ENCODE data around the gene ACOT13.
"Not testable (repeated sequence)": the region's sequence is repeated elsewhere in the genome, so short reads cannot be mapped to it uniquely, and the experiment has no call there.

Gene ACOT13

DNA sequence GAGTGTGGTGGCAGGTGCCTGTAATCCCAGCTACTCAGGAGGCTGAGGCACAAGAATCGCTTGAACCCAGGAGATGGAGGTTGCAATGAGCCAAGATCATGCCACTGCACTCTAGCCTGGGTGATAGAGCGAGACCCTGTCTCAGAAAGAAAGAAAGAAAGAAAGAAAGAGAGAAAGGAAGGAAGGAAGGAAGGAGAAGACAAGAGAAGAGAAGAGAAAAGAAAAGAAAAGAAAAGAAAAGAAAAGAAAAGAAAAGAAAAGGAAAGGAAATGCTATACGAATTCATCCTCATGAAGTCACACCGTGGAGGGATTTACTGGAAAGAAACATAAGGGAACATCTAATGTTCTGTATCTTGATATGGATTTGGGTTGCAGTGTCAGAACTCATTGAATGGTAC lies 67.8 kb downstream of the ACOT13 start:
- DNase-seq, result not testable (repeated sequence)

DNA sequence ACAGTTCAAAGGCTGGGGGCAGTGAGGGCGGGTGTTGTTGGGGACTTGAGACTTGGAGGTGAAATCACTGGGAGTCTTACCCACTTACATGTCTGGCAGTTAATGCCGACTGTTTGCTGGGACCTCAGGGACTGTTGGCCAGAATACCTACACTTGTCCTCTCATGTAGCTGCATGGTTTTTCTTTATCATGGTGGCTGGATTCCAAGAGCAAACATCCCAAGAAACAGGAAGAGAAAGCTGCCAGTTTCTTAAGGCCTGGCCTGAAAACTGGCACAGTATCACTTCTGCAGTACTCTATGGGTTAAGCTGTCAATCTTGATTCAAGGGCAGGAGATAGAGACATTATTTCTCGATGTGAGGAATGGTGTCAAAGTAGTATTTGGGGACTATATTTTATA lies 71.9 kb downstream of the ACOT13 start:
- DNase-seq, result no peak

DNA sequence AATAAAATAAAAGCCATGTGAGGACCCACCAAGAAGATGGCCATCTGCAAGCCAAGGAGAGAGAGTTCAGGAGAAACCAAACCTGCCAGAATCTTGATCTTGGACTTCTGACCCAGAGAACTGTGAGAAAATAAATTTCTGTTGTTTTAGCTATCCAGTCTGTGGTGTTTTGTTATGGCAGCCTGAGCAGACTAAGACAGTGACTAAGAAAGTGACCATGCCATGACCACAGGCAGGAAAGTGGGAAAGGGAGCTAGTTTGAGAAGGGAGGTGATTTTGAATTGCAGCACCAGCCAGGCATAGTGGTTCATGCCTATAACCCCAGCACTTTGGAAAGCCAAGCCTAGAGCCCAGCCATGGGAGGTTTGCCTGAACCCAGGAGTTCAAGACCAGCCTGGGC lies 74.0 kb downstream of the ACOT13 start:
- DNase-seq, result no peak

DNA sequence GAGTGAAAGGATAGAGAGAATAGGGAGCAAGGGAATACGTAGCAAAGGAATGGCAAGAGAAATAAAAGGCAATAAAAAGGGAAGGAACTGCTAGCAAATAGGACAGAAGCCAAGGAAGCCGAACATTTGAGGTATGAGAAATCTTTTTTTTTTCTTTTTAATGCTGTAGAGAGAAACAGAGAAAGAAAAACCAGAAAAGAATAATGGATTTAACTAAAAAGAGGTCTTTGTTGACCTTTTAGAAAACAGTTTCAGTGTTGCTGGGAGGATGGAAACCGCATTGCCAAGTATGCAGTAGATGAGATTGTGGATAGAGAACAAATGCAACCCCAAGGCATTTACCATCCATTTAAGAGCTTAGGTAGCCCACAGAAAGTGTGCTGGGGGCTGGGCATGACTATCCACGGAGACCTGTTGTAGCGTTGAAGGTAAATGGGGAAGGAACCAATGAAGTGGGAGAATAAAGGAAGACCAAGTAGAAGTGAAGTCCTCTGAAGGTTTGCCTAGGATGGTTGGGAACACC lies 75.4 kb downstream of the ACOT13 start:
- no peak for DNase-seq

DNA sequence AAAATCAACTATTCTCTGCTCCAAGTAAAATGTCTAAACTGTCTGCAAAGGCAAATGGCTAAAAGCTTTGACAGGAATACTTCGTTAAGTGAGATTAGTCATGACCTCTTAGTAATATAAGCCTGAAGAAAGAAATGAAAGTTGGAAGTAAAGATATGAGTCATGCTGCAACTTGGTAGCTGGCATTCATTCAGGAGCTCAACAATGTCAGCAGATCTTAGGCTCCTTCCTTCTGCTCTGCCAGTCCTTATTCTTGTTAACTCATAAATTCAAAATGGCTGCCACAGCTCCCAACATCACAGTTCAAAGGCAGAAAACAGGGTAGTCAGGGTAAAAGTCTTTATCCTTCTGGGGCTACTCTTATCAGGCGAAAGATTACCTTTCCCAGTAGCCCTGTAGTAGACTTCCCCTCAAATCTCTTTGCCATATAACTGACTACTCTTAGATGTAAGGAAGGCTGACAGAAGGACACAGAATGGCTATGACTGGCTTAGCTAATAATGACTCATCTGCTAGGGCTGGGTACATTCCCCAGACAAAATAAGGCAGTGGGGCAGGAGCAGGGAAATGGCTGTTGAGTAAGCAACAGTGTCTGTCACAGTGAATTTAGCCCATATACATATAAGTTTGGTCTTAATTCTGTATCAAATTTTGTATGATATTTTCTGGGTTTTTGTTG lies 76.5 kb downstream of the ACOT13 start:
- DNase-seq, result peak; percentile 17

DNA sequence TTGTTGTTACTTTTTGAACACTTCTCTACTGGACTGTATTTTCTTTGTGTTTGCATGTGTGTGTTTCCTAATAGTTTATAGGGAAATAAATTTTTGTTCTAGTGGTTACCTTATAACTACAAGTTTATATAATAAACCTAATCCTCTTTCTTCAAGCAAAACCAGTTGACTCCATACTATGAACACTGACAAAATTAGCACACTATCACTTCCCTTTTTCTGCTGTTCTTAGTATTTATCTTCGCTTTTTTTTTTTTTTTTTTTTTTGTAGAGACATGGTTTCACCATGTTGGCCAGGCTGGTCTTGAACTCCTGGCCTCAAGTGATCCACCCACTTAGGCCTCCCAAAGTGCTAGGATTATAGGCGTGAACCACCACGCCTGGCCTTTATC lies 77.1 kb downstream of the ACOT13 start:
- no peak for DNase-seq

DNA sequence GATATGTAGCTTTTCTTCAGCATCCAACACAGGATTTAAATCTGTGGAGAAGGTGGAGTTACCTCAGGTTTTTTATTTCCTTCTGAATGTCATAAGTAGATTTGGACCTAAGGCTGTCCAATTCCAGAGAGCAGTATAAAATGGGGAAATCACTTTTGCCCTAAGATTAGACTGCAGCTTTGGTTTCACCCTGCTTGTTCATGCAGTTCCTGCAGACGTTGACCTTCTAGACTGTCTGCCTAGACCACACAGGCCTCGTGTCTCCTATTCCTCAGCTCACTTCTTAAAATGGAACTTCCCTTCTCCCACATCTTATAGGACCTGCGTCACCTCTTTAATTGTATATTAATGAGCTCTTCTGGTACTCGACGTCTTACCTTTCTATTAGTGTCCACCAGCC lies 78.0 kb downstream of the ACOT13 start:
- DNase-seq, result no peak

DNA sequence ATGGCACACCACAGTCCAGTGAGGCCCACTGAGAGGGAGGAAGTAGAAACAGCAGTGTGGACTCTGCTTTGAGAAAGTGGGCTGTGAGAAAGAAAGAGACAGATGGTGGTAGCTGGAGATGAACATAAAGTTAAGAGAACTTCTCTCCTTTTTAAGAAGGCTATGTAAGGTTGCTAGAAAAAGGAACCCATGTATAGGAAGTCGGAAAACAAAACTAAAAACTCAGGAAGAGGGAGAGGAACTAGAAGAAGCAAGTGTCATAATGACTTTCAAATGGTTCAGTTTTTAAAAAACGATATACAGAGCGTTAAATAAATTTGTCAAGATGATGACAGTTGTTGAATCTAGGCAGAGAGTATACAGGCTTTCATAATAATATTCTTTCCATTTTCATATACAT lies 82.4 kb downstream of the ACOT13 start:
- DNase-seq, result no peak

DNA sequence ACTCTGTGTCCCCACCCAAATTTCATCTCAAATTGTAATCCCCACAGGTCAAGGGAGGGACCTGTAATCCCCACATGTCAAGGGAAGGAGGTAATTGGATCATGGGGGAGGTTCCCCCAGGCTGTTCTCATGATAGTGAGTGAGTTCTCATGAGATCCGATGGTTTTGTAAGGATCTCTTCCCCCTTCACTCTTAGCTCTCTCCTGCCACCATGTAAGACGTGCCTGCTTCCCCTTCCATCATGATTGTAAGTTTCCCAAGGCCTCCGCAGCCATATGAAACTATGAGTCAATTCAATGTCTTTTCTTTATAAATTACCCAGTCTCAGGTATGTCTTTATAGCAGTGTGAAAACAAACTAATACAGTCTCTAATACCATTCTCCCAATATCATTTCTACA lies 84.0 kb downstream of the ACOT13 start:
- DNase-seq, result not testable (repeated sequence)

DNA sequence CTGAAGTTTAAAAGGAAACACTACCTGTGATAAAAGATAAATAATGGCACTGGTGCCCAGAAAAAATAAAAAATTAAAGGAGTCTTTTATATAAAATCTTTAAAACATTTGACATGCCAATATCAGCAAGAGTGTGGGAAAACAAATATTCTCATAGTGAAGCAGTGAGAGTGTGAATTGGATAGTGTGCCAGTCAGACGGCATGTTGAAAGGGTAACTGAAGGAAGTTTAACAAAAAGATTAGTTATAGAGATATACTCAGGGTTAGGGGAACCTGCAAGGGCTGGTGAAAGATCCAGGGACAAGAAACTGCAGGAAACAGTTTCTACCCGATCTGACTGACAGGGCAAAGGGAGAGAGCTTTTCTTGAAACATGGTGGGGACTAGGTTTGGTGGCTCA lies 85.6 kb downstream of the ACOT13 start:
- no peak for DNase-seq

DNA sequence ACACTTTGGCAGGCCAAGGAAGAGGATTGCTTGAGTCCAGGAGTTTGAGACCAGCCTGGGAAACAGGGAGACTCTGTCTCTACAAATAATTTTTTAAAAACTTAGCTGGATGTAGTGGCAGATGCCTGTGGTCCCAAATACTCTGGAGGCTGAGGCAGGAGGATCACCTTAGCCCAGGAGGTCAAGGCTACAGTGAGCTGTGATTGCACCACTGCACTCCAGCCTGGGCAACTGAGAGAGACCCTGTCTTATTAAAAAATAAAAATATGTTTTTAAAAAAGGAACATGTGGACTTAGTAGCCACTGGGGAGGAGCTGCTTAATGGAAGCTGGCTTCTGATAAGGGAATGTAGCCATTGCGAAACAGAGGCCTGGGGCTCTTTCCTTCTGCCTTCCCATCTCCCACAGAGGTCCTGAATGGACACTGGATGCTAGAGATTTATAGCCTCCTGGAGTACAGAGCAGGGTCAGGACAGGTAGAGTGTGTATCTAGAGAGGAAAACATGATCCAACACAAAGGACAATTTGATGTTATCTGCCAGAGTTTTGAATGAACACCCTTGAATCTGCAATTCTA lies 86.1 kb downstream of the ACOT13 start:
- DNase-seq, result no peak

DNA sequence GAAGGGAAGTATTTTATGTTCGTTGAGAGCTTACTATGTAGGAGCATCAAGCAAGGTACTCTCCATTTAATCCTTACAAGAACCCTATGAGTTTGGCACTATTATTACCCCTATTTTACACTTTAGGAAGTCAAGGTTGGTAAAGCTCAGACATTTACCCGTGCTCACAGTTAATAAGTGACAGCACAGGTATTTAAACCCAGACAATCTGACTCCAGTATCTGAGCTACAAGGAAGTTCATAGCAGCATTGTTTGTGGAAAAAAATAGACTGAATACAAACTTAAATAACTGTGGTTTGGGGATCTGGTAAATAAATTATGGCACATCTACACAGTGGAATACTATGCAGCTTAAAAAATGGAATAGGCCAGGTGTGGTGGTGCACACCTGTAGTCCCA lies 86.7 kb downstream of the ACOT13 start:
- no peak for DNase-seq

DNA sequence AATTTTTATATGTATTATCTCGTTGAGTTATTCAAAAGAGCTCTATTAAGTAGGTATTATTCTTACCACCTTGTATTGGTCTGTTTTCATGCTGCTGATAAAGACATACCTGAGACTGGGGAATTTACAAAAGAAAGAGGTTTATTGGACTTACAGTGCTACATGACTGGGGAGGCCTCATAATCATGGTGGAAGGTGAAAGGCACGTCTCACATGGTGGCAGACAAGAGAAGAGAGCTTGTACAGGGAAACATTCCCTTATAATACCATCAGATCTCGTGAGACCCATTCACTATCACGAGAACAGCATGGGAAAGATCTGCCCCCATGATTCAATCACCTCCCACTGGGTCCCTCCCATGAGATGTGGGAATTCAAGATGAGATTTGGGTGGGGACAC lies 87.5 kb downstream of the ACOT13 start:
- DNase-seq, result not testable (repeated sequence)
